HT1080 (cell line): ENCODE data around the gene FGF11. TPM values are rescaled to one million over a fixed set of nuclear protein-coding genes. Genes with fewer than 3 reads are reported as not detected.

Source experiments
- DNase-seq: peaks from one replicate; pipeline ENCODE4 v3.0.0-alpha.2; 2015; ENCODE audit warnings: low read depth
- total RNA-seq: library from RNA; depleted of rRNA; stranded (reverse); fragments of >200 nt; shearing (Covaris generic); gene quantifications from 2 replicates; pipeline ENCODE4 v1.2.3, GENCODE V29; 2014

The FGF11 gene
- total RNA-seq, 1 experiment from 2014 or later: 0.37 TPM

- DNase-seq: no peak
Observed at GRCh38 chr17:7427549-7427948, 11.8 kb upstream of the FGF11 start.

DNA sequence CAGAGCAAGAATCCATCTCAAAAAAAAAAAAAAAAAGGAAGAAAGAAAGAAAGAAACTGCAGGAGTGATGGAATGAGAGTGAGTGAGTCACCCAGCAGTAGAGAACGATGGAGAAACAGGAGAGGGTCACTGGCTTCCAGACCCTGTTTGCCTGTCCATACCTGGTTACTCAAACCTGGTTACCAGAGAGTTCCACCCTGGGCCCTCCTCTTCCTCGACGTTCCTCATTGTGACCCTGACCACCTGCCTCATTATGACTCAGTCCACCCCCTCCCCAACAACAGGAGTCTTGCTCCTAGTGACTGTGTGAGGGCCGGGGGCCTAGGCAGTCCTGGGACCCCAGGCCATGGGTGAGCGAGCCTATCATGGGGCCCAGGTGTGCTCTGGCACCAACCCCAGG is 10.8 kb upstream of the FGF11 start, which contains the start of gene SPEM3:
SPEM3 (plus strand) TSS at position 301 of the 400 bp plus-strand sequence; CDS start at position 347, 46 bp downstream.
- DNase-seq: no peak

DNA sequence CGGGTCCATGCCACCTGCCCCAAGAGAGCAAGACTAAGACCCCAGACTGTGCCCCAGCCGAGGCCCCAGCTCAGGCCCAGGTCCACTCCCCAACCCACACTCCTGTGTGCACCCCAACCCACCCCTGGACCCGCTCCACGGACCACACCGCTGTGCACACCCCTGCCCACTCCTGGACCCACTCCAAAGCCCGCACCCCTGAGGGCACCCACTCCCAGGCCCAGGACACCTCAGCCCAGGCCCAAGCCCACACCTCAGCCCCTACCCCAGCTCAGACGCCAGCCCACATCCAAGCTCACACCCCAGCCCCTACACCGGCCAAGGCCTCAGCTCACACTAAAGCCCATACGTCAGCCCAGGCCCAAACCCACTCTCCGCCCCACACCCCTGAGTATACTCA is 9.6 kb upstream of the FGF11 start:
- no peak for DNase-seq

- DNase-seq: no peak
Observed at GRCh38 chr17:7431231-7431630, 8.1 kb upstream of the FGF11 start.

- DNase-seq: no peak
Observed at GRCh38 chr17:7432296-7432695, 7.0 kb upstream of the FGF11 start.

GRCh38 chr17:7435676-7436555 is 3.4 kb upstream of the FGF11 start:
- DNase-seq: no peak

DNA sequence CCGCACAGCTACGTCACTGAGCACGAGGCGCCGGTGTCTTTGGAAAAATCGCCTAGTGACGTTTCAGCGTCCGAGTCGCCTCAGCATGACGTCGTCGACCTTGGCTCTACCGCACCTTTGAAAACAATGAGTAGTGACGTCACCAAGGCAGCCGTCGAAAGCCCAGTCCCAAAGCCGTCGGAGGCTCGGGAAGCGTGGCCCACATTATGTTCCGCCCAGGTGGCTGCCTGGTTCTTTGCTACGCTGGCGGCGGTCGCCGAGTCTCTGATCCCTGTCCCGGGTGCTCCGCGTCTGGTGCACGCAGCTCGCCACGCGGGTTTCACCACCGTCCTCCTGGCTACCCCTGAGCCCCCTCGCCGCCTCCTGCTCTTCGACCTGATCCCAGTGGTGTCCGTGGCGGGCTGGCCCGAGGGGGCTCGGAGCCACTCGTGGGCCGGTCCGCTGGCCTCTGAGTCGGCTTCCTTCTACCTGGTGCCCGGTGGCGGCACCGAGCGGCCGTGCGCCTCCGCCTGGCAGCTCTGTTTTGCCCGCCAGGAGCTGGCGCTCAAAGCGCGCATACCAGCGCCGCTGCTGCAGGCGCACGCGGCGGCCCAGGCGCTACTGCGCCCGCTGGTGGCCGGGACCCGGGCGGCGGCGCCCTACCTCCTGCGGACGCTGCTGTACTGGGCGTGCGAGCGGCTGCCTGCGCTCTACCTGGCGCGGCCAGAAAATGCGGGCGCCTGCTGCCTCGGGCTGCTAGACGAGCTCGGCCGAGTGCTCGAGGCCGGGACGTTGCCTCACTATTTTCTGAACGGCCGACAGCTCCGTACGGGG is 2.5 kb upstream of the FGF11 start:
- DNase-seq: peak; percentile 68

- no peak for DNase-seq
Observed at GRCh38 chr17:7437369-7437863, 1.9 kb upstream of the FGF11 start.

DNA sequence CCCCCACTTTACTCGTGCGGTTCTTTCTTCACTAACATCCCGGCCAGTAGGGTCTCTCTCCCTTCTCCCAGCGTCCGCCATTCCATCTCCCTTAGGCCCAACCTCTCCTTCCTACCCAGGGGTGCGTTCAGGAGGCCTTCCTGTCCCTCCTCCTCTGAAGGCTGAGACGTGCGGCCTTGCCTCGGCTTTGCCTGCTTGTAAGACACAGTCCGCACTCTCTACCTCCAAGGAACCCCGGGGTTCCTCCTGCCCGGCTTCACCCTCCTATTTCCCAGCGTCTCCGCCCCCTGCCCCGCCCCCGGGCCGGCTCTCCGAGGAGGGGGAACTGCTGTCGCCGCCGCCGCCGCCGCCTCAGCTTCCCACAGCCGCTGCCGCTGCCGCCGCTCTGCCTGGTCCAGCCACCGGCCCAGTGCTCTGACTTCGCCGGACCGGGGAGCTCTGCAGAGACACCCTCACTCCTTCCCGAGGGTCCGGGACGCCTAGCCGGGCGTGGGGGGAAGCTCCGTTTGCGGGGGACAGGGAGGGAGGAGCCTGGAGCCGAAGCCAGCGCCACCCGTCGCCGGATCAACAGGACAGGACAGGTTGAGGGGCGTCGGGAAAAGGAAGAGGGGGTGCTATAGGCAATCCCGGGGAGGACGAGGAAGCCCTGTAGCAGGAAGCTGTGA is 1.2 kb upstream of the FGF11 start:
- DNase-seq: no peak

DNA sequence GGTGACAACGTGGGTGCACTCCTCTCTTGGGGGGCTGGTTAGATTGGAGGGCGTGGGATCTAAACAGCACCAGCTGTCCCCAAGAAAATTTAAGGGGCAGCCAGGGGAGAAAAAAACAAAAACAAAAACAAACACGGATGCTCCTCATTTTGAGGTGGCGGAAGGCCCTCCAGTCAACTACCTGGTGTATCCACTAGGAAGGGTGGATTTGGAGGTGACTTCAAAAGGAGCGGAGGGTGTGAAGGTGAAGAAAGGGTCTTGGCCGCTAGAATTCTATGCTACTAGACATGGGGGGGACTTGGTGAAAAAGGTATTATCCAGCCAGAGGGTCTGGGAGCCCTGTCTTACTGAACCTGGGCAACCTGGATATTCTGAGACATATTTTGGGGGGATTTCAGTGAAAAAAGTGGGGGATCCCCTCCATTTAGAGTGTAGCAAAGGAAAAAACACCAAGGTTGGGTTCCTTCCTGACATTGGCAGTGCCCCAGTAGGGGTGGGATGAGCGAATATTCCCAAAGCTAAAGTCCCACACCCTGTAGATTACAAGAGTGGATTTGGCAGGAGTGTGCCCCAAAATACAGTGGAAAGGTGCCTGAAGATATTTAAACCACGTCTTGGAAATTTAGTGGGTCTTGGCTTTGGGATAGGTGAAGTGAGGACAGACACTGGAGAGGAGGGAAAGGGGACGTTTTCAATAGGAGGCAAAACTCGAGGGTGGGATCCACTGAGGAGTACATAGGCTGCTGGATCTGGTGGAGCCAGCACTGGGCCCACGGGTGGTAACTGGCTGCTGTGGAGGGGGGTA is 454 bp upstream of the FGF11 start:
- no peak for DNase-seq

DNA sequence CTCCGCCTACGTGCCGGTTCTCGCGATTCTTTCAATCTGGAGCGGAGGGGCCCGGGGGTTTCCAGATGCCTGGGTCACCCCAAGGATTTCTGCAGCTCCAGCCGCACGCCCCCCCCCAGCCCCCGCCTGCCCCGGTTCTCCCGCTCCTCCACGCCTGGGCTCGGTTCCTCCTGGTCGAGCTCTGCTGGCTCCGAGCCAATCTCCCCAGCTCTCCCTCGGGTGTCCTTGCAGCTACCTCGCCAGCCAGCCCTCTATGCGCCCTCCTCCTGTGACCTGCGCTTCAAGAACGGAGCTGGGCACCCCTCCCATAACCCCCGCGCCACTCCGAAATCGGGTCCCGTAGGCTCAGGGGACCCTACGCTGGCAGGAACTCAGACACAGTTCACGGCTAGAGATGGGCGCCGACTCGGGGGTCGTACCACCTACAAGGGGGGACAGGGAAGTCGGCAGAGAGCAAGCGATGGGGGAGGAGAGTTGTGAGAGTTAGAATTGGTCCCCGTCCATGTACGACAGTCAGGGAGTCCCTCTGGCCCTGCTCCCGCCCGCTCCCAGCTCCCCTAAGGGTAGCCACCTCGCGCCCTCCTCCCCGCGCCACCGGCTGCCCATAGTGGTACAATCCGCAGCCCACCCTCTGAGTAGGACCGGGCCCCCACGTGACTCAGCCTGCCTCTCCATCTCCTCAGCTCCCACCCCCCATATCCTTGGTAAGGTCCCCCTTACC is 961 bp downstream of the FGF11 start:
- DNase-seq: no peak

DNA sequence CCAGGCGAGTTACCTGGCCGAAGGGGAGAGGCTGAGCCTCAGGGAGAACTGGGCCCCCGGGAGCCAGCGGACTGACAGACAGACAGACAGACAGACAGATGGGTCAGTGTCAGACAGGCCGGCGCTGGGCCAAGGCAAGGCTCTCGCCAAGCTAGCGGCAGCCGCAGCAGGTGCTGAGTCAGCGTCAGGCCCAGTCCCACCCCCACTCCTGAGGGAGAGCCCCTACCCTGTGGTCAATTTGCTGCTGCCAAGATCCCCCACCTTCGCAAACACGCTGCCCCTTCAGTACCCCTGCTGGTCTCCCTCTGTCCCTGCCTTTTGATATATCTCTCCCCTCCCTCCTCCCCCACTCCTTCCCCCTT is 1.5 kb downstream of the FGF11 start:
- peak; percentile 29 for DNase-seq

DNA sequence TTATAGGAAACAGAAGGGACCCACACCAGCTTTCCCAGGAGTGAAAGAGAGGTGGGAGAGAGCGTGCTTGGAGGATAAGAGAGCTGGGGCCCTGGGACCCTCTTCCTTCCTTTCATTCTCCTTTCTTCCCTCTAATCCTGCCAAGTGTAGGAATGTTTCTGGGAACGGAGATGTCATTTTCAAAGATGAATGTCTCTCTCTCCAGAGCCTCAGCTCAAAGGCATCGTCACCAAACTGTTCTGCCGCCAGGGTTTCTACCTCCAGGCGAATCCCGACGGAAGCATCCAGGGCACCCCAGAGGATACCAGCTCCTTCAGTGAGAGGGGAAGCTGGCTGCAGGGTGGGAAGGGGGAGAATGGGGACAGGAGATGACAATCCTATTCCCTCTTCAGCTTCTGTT is 2.0 kb downstream of the FGF11 start:
- DNase-seq: no peak

DNA sequence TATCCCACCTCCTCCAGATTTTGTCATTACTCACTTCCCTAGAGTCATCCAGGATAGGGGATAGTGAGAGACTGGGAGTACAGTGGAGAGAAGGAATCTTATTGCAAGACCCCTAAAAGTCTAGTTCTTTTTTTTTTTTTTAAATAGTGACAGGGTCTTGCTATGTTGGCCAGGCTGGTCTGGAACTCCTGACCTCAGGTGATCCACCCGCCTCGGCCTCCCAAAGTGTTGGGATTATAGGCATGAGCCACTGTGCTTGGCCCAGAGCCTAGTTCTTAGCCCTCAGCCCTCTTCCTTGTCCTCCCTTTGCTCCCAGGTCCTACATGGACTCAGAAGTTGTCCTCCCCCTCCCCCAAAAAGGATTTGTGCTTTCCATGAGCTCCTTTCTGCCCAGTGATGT is 2.8 kb downstream of the FGF11 start:
- DNase-seq: no peak

DNA sequence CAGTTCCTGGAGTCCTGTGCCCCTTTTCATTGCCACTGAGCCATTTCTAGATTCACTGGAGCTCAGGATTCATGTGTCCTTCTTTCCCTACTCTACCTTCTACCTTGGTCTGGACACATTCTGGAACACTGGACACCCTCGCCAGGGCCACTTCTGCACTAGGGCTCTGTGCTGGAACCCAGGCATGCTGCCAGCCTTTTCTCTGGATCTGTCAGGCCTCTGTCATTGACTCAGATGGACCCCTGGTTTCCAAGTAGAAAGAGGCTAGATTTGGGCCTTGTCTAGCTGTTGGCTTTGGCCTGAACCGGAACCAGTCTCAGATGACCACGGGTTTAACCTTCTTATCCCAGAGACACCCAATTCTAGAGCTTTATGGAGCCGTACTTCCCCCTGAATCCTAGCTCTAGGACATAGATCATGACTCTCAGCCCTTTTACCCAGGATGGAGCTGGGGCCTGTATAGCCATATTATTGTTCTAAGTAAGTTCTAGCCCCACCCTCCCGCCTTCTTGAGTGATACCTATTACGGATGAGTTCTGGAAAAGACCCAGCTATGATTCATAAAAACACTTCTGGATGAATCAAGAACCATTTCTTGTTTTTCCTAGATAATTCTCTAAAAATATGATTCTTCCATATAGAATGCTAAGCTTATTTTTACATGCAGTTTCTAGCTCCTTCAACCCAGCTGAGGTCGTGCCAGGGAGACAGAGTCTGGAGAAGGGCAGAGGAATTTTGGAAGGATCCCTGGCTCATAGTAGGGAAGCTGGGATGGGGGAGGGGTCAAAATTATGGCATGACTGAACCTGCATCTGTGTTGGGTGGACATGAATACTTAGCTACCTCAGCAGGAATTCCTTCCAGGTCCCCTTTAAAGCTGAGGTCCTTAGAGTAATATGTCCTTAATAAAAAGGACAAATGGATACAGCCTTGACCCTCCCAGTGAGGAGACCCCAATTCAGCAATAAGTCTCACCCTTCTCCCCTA is 4.5 kb downstream of the FGF11 start:
- no peak for DNase-seq

GRCh38 chr17:7444682-7445618 is 5.6 kb downstream of the FGF11 start, which contains the start of gene CHRNB1:
CHRNB1 (plus strand) TSS chr17:7445061; CDS start chr17:7445128, 67 bp downstream.
- no peak for DNase-seq

- DNase-seq: no peak
Observed at GRCh38 chr17:7445619-7445968, 6.3 kb downstream of the FGF11 start.

- no peak for DNase-seq
Observed at GRCh38 chr17:7448461-7448860, 9.1 kb downstream of the FGF11 start.
